GM06990 (cell line): ENCODE results near the gene DUT.

Experiments
- DNase-seq: peaks from one replicate; pipeline ENCODE4 v3.0.0-alpha.2; 2011; ENCODE audit not compliant: insufficient read length; ENCODE audit errors: extremely low read depth
- H3K27me3 ChIP-seq: replicated peaks from 2 replicates; pipeline ENCODE4 v1.6.0; 2011; ENCODE audit warnings: low read length; ENCODE audit not compliant: control insufficient read depth, insufficient read depth
- H3K36me3 ChIP-seq: 2 replicates; pipeline ENCODE4 v1.5.1; 2011; ENCODE audit warnings: low read length; ENCODE audit not compliant: control insufficient read depth, insufficient read depth
- H3K4me3 ChIP-seq: replicated peaks from 2 replicates; pipeline ENCODE4 v1.5.1; 2011; ENCODE audit warnings: low read depth, mild to moderate bottlenecking, control low read depth, low read length
- CTCF ChIP-seq: IDR thresholded peaks from 2 replicates; pipeline ENCODE4 v1.5.1; 2011; ENCODE audit warnings: low read length, control low read depth, mild to moderate bottlenecking, inconsistent platforms; ENCODE audit not compliant: insufficient read depth, poor library complexity, severe bottlenecking

Gene DUT

GRCh38 chr15:48289628-48290027, 41.6 kb upstream of the DUT start:
- DNase-seq: no peak
- TF ChIP-seq CTCF: no peak
- H3K4me3 ChIP-seq: no peak overlapping the region
- H3K36me3 ChIP-seq: no peaks in the 10 kb centered on the region
- H3K27me3 ChIP-seq: no peaks in the 10 kb centered on the region

GRCh38 chr15:48292458-48292857, 38.8 kb upstream of the DUT start:
- DNase-seq: no peak
- Histone ChIP-seq H3K27me3 (no peaks in the 10 kb centered on the region), H3K4me3 (no peak overlapping the region), H3K36me3 (no peaks in the 10 kb centered on the region)
- TF ChIP-seq CTCF: no peak

GRCh38 chr15:48297668-48298067, 33.6 kb upstream of the DUT start:
- DNase-seq: no peak
- no peaks in the 10 kb centered on the region for H3K36me3 ChIP-seq
- H3K27me3 ChIP-seq: no peaks in the 10 kb centered on the region
- no peak overlapping the region for H3K4me3 ChIP-seq
- no peak for TF ChIP-seq CTCF

- no peak overlapping the region for H3K4me3 ChIP-seq
- no peaks in the 10 kb centered on the region for H3K36me3 ChIP-seq
- DNase-seq: no peak
- no peak for TF ChIP-seq CTCF
- no peaks in the 10 kb centered on the region for H3K27me3 ChIP-seq
These were observed 32.3 kb upstream of the DUT start for GRCh38 chr15:48298914-48299313.

GRCh38 chr15:48300038-48300437, 31.2 kb upstream of the DUT start:
- no peak for DNase-seq
- no peak overlapping the region for H3K4me3 ChIP-seq
- no peaks in the 10 kb centered on the region for H3K27me3 ChIP-seq
- H3K36me3 ChIP-seq: no peaks in the 10 kb centered on the region
- no peak for TF ChIP-seq CTCF

GRCh38 chr15:48304398-48304797, 26.8 kb upstream of the DUT start:
- H3K4me3 ChIP-seq: no peak overlapping the region
- no peaks in the 10 kb centered on the region for H3K27me3 ChIP-seq
- DNase-seq: no peak
- TF ChIP-seq CTCF: no peak
- H3K36me3 ChIP-seq: no peaks in the 10 kb centered on the region
